Activated CD8-positive, alpha-beta memory T cell treated with anti-CD3 and anti-CD28 coated beads for 36 hours (primary cell): ENCODE results near the gene GNAI3. TPM values are rescaled to one million over a fixed set of nuclear protein-coding genes. Genes with fewer than 3 reads are reported as not detected.

Experiments
- CTCF ChIA-PET: fragments of 350-600 bp; sonication (Branson Sonifier 250); formaldehyde crosslinking; loops from one replicate; lab custom pipeline; 2021; ENCODE audit warnings: antibody characterized with exemption; lab: Charles Lee
- POLR2A ChIA-PET: fragments of 350-600 bp; sonication (Branson Sonifier 250); formaldehyde crosslinking; loops from one replicate; lab custom pipeline; 2021; ENCODE audit warnings: antibody characterized with exemption; lab: Charles Lee
- total RNA-seq, 2 experiments: library from RNA; stranded (reverse); gene quantifications; one replicate each; pipeline ENCODE4 v1.2.3, GENCODE V29; 2021

Gene GNAI3
- total RNA-seq, 2 experiments from 2014 or later = 9.2 to 9.3 TPM

DNA sequence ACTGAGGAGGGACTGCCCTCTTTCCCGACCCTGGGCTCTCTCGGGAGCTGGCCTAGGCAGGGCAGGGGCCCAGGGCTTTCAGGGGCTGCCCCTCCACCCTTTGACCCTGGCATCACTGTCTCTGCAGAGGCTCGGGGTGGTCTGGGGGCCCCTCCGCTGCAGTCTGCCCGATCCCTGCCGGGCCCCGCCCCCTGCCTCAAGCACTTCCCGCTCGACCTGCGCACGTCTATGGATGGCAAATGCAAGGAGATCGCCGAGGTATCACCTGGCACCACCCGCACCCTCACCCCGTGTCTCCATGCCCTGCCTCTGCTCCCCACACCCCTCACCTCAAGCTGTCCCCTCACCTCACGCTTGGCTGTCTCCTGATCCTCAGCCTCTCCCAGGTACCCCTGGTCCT, 76.8 kb downstream of the GNAI3 start:
- CTCF ChIA-PET = interaction anchor here (0.8 to 1.9 kb wide), 3 partner anchors 15 to 360 kb away, joined by 5 to 6 read pairs (median 5); partner anchors contain the start of gene AHCYL1
- POLR2A ChIA-PET = no interaction called here

DNA sequence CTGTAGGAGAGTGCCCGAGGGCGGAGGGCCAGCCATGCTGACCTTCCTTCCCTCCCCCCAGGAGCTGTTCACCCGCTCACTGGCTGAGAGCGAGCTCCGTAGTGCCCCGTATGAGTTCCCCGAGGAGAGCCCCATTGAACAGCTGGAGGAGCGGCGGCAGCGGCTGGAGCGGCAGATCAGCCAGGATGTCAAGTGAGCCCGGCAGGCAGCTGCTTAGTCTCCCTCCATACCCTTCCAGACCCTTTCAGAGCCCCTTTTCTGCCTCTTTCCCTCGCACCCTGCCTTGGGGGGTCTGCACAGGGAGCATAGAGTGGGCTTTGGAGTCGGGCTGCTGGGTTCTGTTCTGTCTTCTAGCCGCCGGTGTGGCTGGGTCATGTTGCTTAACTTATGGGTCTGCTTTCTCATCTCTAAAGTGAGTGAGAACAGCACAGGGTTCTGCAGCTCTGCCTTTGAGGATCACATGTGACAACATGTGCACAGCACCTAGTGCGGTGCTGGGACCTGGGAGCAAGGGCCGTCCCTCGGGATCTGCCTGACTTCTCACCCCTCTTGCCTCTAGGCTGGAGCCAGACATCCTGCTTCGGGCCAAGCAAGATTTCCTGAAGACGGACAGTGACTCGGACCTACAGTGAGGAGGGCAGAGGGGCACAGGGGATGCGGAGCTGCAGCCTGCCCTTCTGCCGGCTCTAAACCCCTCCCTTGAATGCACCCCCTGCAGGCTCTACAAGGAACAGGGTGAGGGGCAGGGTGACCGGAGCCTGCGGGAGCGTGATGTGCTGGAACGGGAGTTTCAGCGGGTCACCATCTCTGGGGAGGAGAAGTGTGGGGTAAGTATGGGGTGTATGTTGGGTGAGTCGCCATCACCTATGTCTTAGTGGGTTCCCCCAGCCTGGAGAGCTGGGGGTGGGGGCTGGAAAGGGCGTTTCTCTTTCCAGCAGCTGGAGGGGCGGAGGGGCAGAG, 77.5 kb downstream of the GNAI3 start:
- ChIA-PET CTCF (interaction anchor here (1.4 to 1.9 kb wide), 3 partner anchors 14 to 359 kb away, joined by 5 to 6 read pairs (median 5); partner anchors contain the start of gene AHCYL1), POLR2A (no interaction called here)

DNA sequence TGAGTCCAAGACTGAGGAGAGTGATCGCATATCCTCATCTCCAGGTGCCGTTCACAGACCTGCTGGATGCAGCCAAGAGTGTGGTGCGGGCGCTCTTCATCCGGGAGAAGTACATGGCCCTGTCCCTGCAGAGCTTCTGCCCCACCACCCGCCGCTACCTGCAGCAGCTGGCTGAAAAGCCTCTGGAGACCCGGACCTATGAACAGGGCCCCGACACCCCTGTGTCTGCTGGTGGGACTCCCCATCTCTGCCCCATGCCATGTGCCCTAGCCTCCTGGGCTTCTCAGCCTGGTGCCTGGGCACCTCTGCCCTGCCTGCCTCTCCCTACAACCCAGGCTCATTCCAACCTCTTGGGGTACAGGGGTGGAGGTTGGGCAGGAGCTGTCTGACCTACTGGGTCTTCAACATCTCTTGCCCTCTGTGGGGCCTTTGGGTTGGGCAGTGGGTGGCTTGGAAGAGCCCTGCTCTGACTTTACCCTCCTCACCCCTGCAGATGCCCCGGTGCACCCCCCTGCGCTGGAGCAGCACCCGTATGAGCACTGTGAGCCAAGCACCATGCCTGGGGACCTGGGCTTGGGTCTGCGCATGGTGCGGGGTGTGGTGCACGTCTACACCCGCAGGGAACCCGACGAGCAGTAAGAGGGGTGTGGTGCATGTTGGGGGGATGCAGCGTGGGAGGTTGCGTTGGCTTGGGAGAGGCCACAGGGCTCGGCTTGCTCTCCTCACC, 78.4 kb downstream of the GNAI3 start:
- CTCF ChIA-PET = interaction anchor here (1.1 to 1.8 kb wide), 4 partner anchors 10 to 81 kb away, joined by 3 to 6 read pairs (median 4); no protein-coding TSS in a partner anchor
- POLR2A ChIA-PET = interaction anchor here (0.6 kb wide), 1 partner anchor 85 kb away, joined by 3 read pairs; no protein-coding TSS in a partner anchor

DNA sequence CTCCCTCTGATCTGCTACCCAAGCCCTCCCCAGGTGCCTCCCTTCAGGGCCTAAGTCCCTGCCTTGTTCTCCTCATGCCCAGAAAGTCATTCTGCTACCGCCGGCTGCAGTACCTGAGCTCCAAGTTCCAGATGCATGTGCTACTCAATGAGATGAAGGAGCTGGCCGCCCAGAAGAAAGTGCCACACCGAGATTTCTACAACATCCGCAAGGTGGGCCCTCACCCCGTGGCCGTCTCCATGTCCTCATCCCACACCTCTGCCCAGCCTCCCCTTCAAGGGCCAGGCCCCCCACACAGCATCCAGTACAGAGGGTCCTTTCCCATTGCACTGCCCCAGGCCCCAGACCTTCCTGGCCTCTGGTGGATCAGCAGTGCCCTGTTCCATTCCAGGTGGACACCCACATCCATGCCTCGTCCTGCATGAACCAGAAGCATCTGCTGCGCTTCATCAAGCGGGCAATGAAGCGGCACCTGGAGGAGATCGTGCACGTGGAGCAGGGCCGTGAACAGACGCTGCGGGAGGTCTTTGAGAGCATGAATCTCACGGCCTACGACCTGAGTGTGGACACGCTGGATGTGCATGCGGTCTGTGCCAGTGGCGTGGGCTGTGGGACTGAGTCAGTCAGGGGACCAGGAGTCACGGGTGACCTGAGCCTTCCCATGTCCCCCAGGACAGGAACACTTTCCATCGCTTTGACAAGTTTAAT, 79.4 kb downstream of the GNAI3 start:
- POLR2A ChIA-PET = no interaction called here

DNA sequence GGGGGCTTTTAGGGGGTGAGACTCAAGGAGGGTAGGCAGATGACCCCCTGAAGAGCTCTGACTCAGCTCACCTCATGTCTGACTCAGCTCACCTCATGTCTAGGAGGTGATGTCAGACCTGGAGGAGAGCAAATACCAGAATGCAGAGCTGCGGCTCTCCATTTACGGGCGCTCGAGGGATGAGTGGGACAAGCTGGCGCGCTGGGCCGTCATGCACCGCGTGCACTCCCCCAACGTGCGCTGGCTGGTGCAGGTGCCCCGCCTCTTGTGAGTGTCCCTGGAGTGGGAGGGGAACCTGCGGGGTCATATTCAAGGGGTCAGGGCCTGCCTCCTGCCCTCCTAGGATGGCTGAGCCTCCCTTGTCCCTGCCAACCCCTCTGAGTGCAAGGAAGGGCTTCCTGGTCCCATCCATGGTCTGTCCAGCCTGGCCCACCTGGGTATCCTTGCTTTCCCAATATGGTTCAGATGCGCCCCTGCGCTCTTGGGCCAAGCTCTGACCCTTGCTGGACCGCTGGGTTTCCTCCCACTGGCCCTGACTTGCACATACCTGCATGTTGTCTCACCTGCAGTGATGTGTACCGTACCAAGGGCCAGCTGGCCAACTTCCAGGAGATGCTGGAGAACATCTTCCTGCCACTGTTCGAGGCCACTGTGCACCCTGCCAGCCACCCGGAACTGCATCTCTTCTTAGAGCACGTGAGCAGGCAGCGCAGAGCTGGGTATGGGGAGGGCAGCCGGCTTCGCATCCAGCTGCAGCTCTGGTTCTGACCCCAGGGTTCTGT, 80.3 kb downstream of the GNAI3 start:
- CTCF ChIA-PET = interaction anchor here (1.5 to 4.7 kb wide), 5 partner anchors 12 to 96 kb away, joined by 4 to 31 read pairs (median 6); no protein-coding TSS in a partner anchor
- POLR2A ChIA-PET = no interaction called here

More for the DNA sequence above, 79.4 kb downstream of the GNAI3 start:
- CTCF ChIA-PET = interaction anchor here (1.1 to 4.7 kb wide), 5 partner anchors 11 to 95 kb away, joined by 3 to 31 read pairs (median 6); no protein-coding TSS in a partner anchor

DNA sequence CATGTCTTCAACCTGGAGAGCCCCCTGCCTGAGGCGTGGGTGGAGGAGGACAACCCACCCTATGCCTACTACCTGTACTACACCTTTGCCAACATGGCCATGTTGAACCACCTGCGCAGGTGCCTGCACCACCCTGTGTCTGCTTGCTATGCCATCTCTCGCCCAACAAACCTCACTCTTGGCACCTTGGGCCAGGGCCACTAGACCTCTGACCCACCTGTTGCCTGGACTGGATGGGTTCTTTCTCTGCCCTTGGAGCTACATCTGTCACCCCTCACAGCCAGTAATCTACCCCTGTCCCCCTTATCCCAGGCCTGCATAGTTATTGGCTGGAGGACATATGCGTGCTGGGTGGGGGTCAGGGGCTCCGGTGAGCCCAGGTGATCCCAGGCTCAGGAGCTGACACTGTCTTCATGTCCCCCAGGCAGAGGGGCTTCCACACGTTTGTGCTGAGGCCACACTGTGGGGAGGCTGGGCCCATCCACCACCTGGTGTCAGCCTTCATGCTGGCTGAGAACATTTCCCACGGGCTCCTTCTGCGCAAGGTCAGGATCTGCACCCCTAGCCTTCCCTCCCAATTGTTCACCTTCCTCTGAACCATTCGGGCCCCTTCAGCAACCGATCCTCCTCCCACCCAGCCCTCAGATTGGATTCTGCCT, 81.1 kb downstream of the GNAI3 start:
- CTCF ChIA-PET = interaction anchor here (0.6 to 4.7 kb wide), 5 partner anchors 11 to 97 kb away, joined by 3 to 31 read pairs (median 6); no protein-coding TSS in a partner anchor
- POLR2A ChIA-PET = no interaction called here

DNA sequence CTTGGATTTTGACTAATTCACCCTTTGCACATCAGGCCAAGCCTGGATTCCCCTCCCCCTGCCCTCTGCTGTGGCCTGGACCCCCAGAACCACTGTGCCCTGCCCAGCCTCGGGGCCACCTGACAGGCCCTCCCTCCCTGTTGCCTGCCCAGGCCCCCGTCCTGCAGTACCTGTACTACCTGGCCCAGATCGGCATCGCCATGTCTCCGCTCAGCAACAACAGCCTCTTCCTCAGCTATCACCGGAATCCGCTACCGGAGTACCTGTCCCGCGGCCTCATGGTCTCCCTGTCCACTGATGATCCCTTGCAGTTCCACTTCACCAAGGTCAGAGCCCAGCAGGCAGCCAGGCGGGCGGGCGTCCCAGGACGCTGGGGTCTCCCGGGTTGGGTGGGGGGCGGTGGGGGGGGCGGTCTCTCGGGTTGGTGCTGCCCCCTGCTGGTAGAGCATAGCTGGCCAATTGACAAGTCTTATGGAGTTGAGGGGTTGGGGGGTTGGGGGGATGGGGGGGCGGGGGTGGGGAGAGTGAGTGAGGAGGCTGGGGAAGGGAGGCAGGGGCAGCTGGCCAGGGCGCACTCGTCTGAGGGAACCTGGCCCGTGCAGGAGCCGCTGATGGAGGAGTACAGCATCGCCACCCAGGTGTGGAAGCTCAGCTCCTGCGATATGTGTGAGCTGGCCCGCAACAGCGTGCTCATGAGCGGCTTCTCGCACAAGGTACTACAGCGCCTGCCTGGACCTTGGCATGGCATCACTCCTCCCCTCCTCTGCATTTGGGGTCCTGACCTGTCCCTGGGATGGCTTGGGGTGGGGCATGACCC, 81.9 kb downstream of the GNAI3 start:
- CTCF ChIA-PET = interaction anchor here (0.6 to 4.7 kb wide), 8 partner anchors 8 to 84 kb away, joined by 3 to 31 read pairs (median 4); partner anchors contain the start of gene GNAI3
- POLR2A ChIA-PET = no interaction called here

DNA sequence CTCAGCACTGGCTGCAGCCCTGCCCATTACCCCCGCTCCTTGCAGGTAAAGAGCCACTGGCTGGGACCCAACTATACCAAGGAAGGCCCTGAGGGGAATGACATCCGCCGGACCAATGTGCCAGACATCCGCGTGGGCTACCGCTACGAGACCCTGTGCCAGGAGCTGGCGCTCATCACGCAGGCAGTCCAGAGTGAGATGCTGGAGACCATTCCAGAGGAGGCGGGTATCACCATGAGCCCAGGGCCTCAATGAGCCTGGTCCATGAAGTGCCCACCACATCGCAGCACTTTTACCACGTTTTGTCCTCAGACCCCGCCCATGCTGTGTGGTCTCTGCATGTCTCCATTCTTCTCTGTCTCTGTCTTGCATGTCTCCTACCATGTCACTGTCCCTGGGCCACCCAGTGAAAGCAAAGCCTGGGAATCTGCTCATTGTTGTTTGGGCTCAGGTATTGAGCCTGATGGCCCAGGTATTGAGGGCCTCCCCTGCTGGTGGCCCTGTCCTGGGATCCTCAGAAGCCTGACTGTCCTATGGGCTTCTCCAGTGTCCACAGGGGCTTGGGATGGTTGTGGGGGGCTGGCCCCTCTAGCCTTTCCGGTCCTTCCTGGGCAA, 82.6 kb downstream of the GNAI3 start:
- ChIA-PET POLR2A (no interaction called here), CTCF (interaction anchor here (0.6 to 4.7 kb wide), 6 partner anchors 9 to 85 kb away, joined by 3 to 31 read pairs (median 6); partner anchors contain the start of gene GNAI3)

DNA sequence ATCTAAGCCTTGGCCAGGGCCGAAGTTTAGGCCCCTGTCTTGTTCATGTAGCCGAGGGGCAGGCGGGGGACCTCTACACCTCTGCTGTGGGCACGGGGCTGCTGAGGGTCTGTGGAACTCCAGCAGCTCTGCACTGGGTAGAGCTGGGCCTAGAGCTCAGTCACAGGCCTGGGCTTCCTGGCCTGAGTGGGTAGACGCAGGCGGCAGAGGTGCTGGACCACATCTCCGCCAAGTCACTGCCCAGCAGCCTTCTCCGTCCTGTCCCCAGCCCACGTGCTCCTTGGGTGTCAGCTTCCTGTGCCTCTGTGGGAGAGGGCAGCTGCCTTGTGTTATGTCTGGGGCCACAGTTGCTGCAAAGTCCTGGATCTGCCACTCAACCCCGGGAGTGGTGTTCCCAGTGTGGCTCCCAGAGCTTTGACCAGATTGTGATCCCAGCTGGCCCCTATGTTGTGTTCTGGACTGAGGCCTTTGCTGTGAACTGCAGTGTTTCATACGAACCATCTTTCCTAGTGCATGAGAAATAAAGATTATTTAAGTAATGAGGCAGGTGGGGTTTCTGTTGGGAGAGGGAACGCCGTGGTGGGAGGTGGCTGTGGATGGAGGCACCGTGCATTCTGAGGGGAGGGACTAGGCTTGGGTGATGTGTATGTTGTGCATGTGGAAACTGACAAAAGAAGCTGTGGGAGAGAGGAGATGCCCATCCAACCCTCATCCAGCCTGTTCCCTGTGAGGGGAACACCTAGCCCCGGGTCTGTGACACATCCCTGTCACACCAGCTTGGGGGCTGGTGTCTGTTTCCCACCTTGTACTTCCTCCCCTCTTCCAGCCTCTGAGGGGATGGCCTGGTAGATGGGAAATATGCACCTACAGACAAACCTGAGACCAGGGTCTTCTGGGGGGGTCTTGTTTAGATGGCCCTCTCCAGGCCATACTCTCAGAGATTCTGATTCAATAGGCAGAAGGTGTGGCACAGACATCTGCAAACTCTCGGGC, 83.4 kb downstream of the GNAI3 start:
- ChIA-PET CTCF (interaction anchor here (0.7 to 4.7 kb wide), 4 partner anchors 9 to 86 kb away, joined by 3 to 31 read pairs (median 20); no protein-coding TSS in a partner anchor), POLR2A (no interaction called here)

DNA sequence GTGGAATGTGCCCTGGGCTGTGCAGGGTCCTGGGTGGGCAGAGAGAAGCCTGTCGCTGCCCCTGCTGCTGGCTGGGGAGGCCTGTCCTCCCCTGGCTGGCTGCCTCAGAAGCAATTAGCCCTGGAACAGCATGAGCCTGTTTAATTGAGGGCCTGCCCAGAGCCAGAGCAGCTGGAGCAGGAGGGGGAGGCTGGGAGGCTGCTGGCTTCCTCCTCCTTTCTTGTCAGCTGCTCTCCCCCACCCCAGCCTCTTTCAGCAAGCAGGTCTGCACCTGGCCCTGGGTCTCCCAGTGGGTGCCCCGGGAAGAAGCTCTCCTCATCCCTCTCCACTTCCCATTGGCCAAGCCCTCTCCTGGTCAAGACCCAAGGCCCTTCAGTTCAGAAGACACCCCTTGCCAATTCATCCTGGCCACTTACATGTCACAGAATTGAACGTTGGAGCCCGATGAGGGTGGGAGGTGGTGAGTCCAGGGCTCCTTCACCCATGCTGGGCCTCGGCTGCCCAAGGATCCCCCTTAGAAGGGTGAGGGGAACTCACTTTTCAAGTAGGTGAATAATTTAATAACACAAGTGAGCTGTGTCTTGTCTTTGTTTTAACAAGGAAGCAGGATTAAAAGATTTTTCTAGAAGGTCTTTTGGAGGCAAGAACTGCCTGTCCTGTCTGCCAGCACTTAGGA, 84.4 kb downstream of the GNAI3 start:
- ChIA-PET CTCF (no interaction called here), POLR2A (no interaction called here)

DNA sequence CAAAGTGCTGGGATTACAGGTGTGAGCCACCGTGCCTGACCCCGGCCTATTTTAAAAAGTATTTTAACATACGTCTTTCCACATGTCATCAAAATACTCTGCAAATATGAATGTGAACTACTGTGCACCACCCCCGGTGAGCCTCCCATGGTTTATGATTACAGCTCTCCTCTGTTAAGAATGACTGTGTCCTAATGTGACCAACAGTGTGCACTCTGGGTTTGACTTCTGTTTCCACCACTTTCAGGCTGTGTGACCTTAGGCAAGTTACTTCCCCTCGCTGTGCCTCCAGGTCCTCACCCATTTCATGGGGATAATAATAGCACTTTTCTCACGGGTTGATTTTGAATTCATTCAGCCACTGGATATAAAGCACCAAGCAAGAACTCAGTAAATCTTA, 85.9 kb downstream of the GNAI3 start:
- CTCF ChIA-PET = no interaction called here
- POLR2A ChIA-PET = no interaction called here

DNA sequence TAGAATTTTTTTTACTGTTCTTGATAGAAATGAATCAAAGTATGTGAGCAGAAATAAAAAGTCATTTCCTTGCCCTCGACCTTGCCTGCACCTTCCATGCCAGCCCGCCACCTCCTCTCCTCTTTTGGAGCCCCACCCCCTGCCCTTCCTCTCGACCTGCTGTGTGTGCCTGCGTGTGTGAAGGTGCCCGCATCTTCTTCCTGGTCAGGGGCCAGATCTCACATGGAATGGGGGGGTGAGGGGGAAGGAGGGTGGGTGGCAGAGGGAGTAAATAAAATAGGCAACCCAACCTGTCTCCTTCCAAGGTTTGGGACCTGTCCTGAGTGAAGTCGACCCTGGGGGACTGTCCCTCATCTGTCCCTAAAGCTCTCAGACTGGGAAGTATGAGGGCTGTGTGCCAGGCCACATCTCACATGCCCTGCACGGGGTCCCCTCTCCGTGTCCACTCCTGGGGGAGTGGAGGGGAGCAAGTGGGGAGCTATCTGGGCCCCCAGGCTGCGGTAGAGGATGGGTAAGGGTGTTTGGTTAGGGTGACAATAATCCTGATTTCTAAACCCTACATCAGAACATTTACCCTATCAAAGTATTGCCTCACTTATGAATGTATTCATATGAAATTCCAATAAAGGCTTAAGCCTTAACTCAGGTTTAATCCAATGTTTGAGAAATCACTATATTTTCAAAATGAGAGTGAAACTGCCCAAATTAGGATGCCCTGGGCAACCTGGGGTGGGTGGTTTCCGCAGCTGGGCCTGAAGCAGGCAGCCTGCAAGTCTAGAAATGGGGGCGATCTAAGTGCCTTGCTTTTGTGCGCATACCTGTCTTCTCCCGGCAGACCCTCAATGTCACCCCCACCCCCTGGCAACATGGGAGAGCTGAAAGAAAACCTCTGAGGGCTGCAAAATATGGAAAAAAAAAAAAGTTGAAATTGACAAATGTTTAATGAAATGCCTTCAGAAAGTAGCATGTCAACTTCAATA, 86.6 kb downstream of the GNAI3 start:
- ChIA-PET CTCF (interaction anchor here (0.6 kb wide), 1 partner anchor 101 kb away, joined by 3 read pairs; no protein-coding TSS in a partner anchor), POLR2A (no interaction called here)

DNA sequence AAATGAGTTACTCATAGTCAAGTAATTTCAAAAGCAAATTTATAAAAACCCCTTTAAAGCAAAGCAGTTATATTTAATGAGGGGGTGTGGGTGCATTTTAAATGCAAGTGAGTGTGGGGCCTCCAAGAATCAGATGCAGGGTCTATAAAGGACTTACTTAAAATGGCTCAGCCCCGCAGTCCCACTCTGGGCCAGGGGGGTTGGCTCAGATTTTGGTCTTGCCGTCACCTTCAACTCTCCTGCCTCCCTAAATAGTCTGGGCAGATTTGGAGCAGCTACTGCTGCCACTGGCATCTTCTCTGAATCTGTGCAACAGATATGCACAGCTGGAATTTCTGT, 87.4 kb downstream of the GNAI3 start:
- CTCF ChIA-PET = interaction anchor here (0.7 to 1.2 kb wide), 2 partner anchors 139 to 349 kb away, joined by 3 to 4 read pairs; partner anchors contain the start of gene AHCYL1

More for the DNA sequence above, 87.4 kb downstream of the GNAI3 start:
- POLR2A ChIA-PET = no interaction called here
